B cell (primary cell): Measurements from ENCODE around the gene FAM81A. TPM values are rescaled to one million over a fixed set of nuclear protein-coding genes. Genes with fewer than 3 reads are reported as not detected.

Source experiments
- ATAC-seq: fragments of 200-7000 bp; cut with Tn5 transposase; one replicate; pipeline ENCODE4 v1.10.0; 2021; ENCODE audit warnings: low read depth, mild to moderate bottlenecking, moderate number of reproducible peaks, moderate library complexity
- CTCF ChIA-PET: fragments of 350-600 bp; sonication (Branson Sonifier 250); formaldehyde crosslinking; loops from one replicate; lab custom pipeline; 2021; ENCODE audit warnings: antibody characterized with exemption, inconsistent platforms; lab: Charles Lee
- POLR2A ChIA-PET: fragments of 350-600 bp; sonication (Branson Sonifier 250); formaldehyde crosslinking; loops from one replicate; lab custom pipeline; 2021; ENCODE audit warnings: antibody characterized with exemption; lab: Charles Lee
- DNase-seq: peaks from one replicate; pipeline ENCODE4 v3.0.0; 2013
- H2AFZ ChIP-seq: 2 replicates; pipeline ENCODE4 v1.6.1; 2012; ENCODE audit warnings: mild to moderate bottlenecking, low read depth, low read length; ENCODE audit not compliant: insufficient read depth, poor library complexity, severe bottlenecking
- H3K27ac ChIP-seq, 2 donors: 1 replicate in 1 of 2; 2 replicates in 1 of 2; pipeline ENCODE4 v1.5.1; 2012 to 2013; ENCODE audit warnings: low read length in 2 of 2, mild to moderate bottlenecking in 2 of 2, moderate library complexity in 1 of 2
- H3K27me3 ChIP-seq, 4 experiments: fragments of 200-600 bp in 1 of 4; sonication (generic) in 1 of 4; replicated peaks in 1 of 4; 1 replicate in 2 of 4; 2 replicates in 2 of 4; pipeline versions ENCODE4 v1.6.1 to v1.7.0; 2013 to 2016; ENCODE audit warnings: low read length in 3 of 4, mild to moderate bottlenecking in 2 of 4, mixed read lengths in 1 of 4, moderate library complexity in 1 of 4; ENCODE audit not compliant: insufficient read depth in 4 of 4, control insufficient read depth in 3 of 4; ENCODE audit errors: control extremely low read depth in 1 of 4
- H3K36me3 ChIP-seq, 2 experiments: replicated peaks in 1 of 2; 1 replicate in 1 of 2; 2 replicates in 1 of 2; pipeline versions ENCODE4 v1.6.1 to v1.7.1; 2013; ENCODE audit warnings: low read length in 1 of 2; ENCODE audit not compliant: insufficient read depth in 2 of 2, control insufficient read depth in 1 of 2; ENCODE audit errors: control extremely low read depth in 1 of 2, extremely low read depth in 1 of 2
- H3K4me1 ChIP-seq, 2 donors: fragments of 200-600 bp in 1 of 2; sonication (generic) in 1 of 2; 1 replicate in 1 of 2; 2 replicates in 1 of 2; pipeline versions ENCODE4 v1.5.1 to v1.6.1; 2013 to 2017; ENCODE audit warnings: low read length in 2 of 2; ENCODE audit not compliant: control insufficient read depth in 2 of 2, insufficient read depth in 2 of 2
- H3K4me2 ChIP-seq: replicated peaks from 2 replicates; pipeline ENCODE3; 2012; ENCODE audit warnings: mild to moderate bottlenecking, low read depth, low read length; ENCODE audit not compliant: poor library complexity, severe bottlenecking
- H3K4me3 ChIP-seq, 5 experiments: fragments of 200-600 bp in 1 of 5; sonication (generic) in 1 of 5; 1 replicate in 3 of 5; 2 replicates in 2 of 5; pipeline versions ENCODE4 v1.5.1 to v1.7.0; 2011 to 2016; ENCODE audit warnings: low read length in 4 of 5, mild to moderate bottlenecking in 4 of 5, low read depth in 2 of 5, control low read depth in 1 of 5, moderate library complexity in 1 of 5; ENCODE audit not compliant: insufficient read depth in 1 of 5; ENCODE audit errors: control extremely low read depth in 1 of 5, extremely low read depth in 1 of 5
- H3K79me2 ChIP-seq: fragments of 200-600 bp; sonication (generic); one replicate; pipeline ENCODE4 v1.6.0; 2016; ENCODE audit warnings: low read length; ENCODE audit not compliant: control insufficient read depth, insufficient read depth
- H3K9ac ChIP-seq: fragments of 200-600 bp; sonication (generic); 2 replicates; pipeline ENCODE4 v1.6.1; 2017; ENCODE audit warnings: mild to moderate bottlenecking, low read length, moderate library complexity
- H3K9me3 ChIP-seq, 3 donors: one replicate each; pipeline versions ENCODE4 v1.6.1 to v1.7.1; 2013; ENCODE audit warnings: low read length in 2 of 3; ENCODE audit not compliant: control insufficient read depth in 2 of 3, insufficient read depth in 1 of 3; ENCODE audit errors: control extremely low read depth in 1 of 3
- H4K20me1 ChIP-seq: 2 replicates; pipeline ENCODE4 v1.6.0; 2012; ENCODE audit warnings: mild to moderate bottlenecking, low read length; ENCODE audit not compliant: insufficient read depth, control insufficient read depth, poor library complexity, severe bottlenecking
- H3K27ac Mint-ChIP-seq: one replicate; pipeline ENCODE4 v1.8.0; 2021; ENCODE audit warnings: mixed read lengths
- H3K27me3 Mint-ChIP-seq: one replicate; pipeline ENCODE4 v1.8.0; 2021; ENCODE audit warnings: mixed read lengths
- H3K4me1 Mint-ChIP-seq: one replicate; pipeline ENCODE4 v1.8.0; 2021; ENCODE audit warnings: mixed read lengths
- H3K4me3 Mint-ChIP-seq: one replicate; pipeline ENCODE4 v1.8.0; 2021; ENCODE audit warnings: mixed read lengths
- H3K9me3 Mint-ChIP-seq: one replicate; pipeline ENCODE4 v1.8.0; 2022; ENCODE audit warnings: mixed read lengths; ENCODE audit not compliant: insufficient read depth
- CTCF ChIP-seq: fragments of 200-600 bp; IDR thresholded peaks from one replicate; pipeline ENCODE4 v1.8.0; 2022; ENCODE audit warnings: antibody characterized with exemption, mild to moderate bottlenecking
- EZH2 ChIP-seq: IDR thresholded peaks from 2 replicates; pipeline ENCODE4 v1.6.1; 2012; ENCODE audit warnings: borderline replicate concordance, low read depth, mild to moderate bottlenecking, moderate library complexity, low read length; ENCODE audit not compliant: insufficient read depth, poor library complexity, severe bottlenecking
- WGBS: methylation state at CpG from one replicate; pipeline ENCODE4 v1.1.5; 2013; ENCODE audit warnings: missing lambda C conversion rate; ENCODE audit not compliant: insufficient coverage; 5-methylcytosine and 5-hydroxymethylcytosine counted together
- intact Hi-C: fragments of 100-400 bp; cut with micrococcal nuclease; formaldehyde crosslinking; loops from one replicate; pipeline ENCODE4 v1.10.0; 2022
- polyA plus RNA-seq: library from polyadenylated mRNA; depleted of rRNA; stranded (reverse); fragments of >200 nt; gene quantifications from 2 replicates; pipeline ENCODE4 v1.2.3, GENCODE V29; 2012
- total RNA-seq, 2 donors: library from RNA; stranded (reverse); fragments of 120-200 nt in 1 of 2; gene quantifications; 1 replicate in 1 of 2; 2 replicates in 1 of 2; pipeline versions ENCODE4 v1.2.3 to v1.2.4, GENCODE V29; 2013 to 2022

Gene FAM81A
- total and polyA plus RNA-seq, 2 donors (not counting 1 experiment from before 2014, with no cell fraction given), result 2.0 to 3.9 TPM

DNA sequence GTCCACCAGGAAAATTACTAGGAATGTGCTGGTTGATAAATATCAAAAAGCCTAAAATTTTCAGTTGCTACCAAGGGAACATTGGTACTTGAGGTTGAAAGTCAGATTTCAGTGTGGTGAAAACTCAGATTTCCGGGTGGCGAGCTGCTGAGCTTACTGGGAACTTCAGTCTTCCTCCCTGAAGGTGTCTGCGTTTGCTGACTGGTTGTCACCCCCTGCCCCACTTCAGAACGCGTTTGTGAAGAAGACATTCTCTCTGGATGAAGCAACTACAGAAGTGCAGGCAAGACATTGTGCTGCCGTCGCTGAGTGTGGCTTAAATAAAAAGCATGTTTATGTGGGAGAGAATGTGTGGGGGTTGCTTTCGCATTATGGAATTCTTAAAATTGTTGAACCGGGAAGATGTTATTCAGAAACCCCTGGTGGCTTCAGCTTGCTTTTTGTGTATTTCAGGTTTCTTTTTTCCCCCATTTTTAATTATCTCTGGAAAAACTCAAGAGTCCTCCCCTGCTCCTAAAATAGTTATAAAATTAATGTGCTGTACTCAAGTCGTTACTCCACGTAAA lies 7.1 kb downstream of the FAM81A start:
- no peak overlapping the region for H3K4me3 ChIP-seq
- H3K4me2 ChIP-seq, result no peak overlapping the region
- TF ChIP-seq CTCF, result no peak
- TF ChIP-seq EZH2, result no peak
- H3K36me3 ChIP-seq, result no peaks in the 10 kb centered on the region
- Mint-ChIP-seq H3K4me3 (no peak overlapping the region), H3K9me3 (no peaks in the 10 kb centered on the region), H3K27ac (no peak overlapping the region), H3K27me3 (no peaks in the 10 kb centered on the region), H3K4me1 (peaks cover 30% of the 10 kb centered on the region)
- peaks cover 14 to 22% of the 10 kb centered on the region in 2 donors for H3K4me1 ChIP-seq
- intact Hi-C loops, result no loop called here
- H4K20me1 ChIP-seq, result no peaks in the 10 kb centered on the region
- WGBS, result 96% methylated on average over 7 of the region's 11 CpGs
- no peak overlapping the region for H3K9ac ChIP-seq
- CTCF ChIA-PET, result no interaction called here
- no peak for ATAC-seq
- H3K9me3 ChIP-seq, result no peaks in the 10 kb centered on the region
- no peaks in the 10 kb centered on the region for H3K27me3 ChIP-seq
- no peak overlapping the region for H2AFZ ChIP-seq
- no peaks in the 10 kb centered on the region for H3K79me2 ChIP-seq
- H3K27ac ChIP-seq, result no peak overlapping the region
- POLR2A ChIA-PET, result interaction anchor here (0.6 kb wide), 1 partner anchor 228 kb away, joined by 3 read pairs; no protein-coding TSS in a partner anchor
- no peak for DNase-seq

GRCh38 chr15:59446232-59446957 lies 8.4 kb downstream of the FAM81A start:
- no peaks in the 10 kb centered on the region for H3K9me3 ChIP-seq
- H3K79me2 ChIP-seq, result no peaks in the 10 kb centered on the region
- no peaks in the 10 kb centered on the region for H3K9me3 Mint-ChIP-seq
- 97% methylated on average over 3 of the region's 3 CpGs for WGBS
- no peak overlapping the region for H3K9ac ChIP-seq
- no peak overlapping the region for H3K27ac ChIP-seq
- no peaks in the 10 kb centered on the region for H3K27me3 ChIP-seq
- no peak for TF ChIP-seq CTCF
- TF ChIP-seq EZH2, result no peak
- intact Hi-C loops, result no loop called here
- no peaks in the 10 kb centered on the region for H4K20me1 ChIP-seq
- H3K27ac Mint-ChIP-seq, result no peak overlapping the region
- CTCF ChIA-PET, result interaction anchor here (0.6 to 0.9 kb wide), 3 partner anchors 82 to 201 kb away, joined by 3 read pairs; no protein-coding TSS in a partner anchor
- DNase-seq (no peak), ATAC-seq (no peak)
- no peak overlapping the region for H3K4me3 ChIP-seq
- H3K4me3 Mint-ChIP-seq, result no peak overlapping the region
- POLR2A ChIA-PET, result no interaction called here
- H3K27me3 Mint-ChIP-seq, result no peaks in the 10 kb centered on the region
- H3K36me3 ChIP-seq, result no peaks in the 10 kb centered on the region
- no peak overlapping the region for H3K4me2 ChIP-seq
- peaks cover 14 to 19% of the 10 kb centered on the region in 2 donors for H3K4me1 ChIP-seq
- H3K4me1 Mint-ChIP-seq, result peaks cover 27% of the 10 kb centered on the region
- no peak overlapping the region for H2AFZ ChIP-seq
